Panc1 (cell line): ENCODE data around the gene PTPRO. TPM values are rescaled to one million over a fixed set of nuclear protein-coding genes. Genes with fewer than 3 reads are reported as not detected.

Experiments
- ATAC-seq: fragments of 200-7000 bp; cut with Tn5 transposase; 2 replicates; pipeline ENCODE4 v1.9.1; 2020; ENCODE audit warnings: mild to moderate bottlenecking, moderate library complexity
- BruUV-seq: library from RNA; stranded (reverse); fragments of 400-500 nt; replicated peaks from 2 replicates; lab custom pipeline; 2021; lab: Mats Ljungman, UMichigan
- CTCF ChIA-PET: fragments of 300-600 bp; sonication (Branson Sonifier 250); formaldehyde crosslinking; loops from one replicate; lab custom pipeline; 2022; ENCODE audit warnings: antibody characterized with exemption; lab: Charles Lee
- POLR2A ChIA-PET: fragments of 300-600 bp; sonication (Branson Sonifier 250); formaldehyde crosslinking; loops from one replicate; lab custom pipeline; 2022; ENCODE audit warnings: antibody characterized with exemption; lab: Charles Lee
- DNase-seq: peaks from one replicate; pipeline ENCODE4 v3.0.0-alpha.2; 2010; ENCODE audit warnings: low read depth, low spot score
- H3K27ac ChIP-seq: 2 replicates; pipeline ENCODE4 v1.5.1; 2011; ENCODE audit warnings: mild to moderate bottlenecking, low read length, inconsistent platforms
- H3K27me3 ChIP-seq: fragments of 200-500 bp; sonication (Bioruptor generic); 2 replicates; pipeline ENCODE4 v1.6.0; 2014; ENCODE audit warnings: low read length, inconsistent platforms; ENCODE audit not compliant: control insufficient read depth, insufficient read depth
- H3K36me3 ChIP-seq: fragments of 200-500 bp; sonication (Bioruptor generic); 2 replicates; pipeline ENCODE4 v1.5.1; 2014; ENCODE audit warnings: inconsistent platforms, mild to moderate bottlenecking, low read length, moderate library complexity; ENCODE audit not compliant: control insufficient read depth, insufficient read depth
- H3K4me1 ChIP-seq: 2 replicates; pipeline ENCODE4 v1.5.1; 2011; ENCODE audit warnings: inconsistent platforms, mild to moderate bottlenecking, low read length, moderate library complexity; ENCODE audit not compliant: control insufficient read depth, insufficient read depth
- H3K4me3 ChIP-seq, 2 experiments: 2 replicates each; pipeline ENCODE4 v1.5.1; 2011 to 2012; ENCODE audit warnings: low read depth in 2 of 2, low read length in 2 of 2, mild to moderate bottlenecking in 2 of 2, inconsistent platforms in 1 of 2, moderate library complexity in 1 of 2
- H3K9me3 ChIP-seq: fragments of 200-500 bp; sonication (Bioruptor generic); 2 replicates; pipeline ENCODE4 v1.5.1; 2014; ENCODE audit warnings: low read depth, mild to moderate bottlenecking, inconsistent platforms, low read length, moderate library complexity; ENCODE audit not compliant: control insufficient read depth, insufficient read depth
- CTCF ChIP-seq: fragments of 450-650 bp; IDR thresholded peaks from 2 replicates; pipeline ENCODE4 v1.5.1; 2017; ENCODE audit warnings: mild to moderate bottlenecking
- REST ChIP-seq, 2 experiments: IDR thresholded peaks; 2 replicates each; pipeline ENCODE4 v1.6.1; 2011 to 2012; ENCODE audit warnings: low read depth in 2 of 2, control low read depth in 1 of 2, low read length in 1 of 2, mild to moderate bottlenecking in 1 of 2, moderate library complexity in 1 of 2; ENCODE audit not compliant: insufficient read depth in 1 of 2
- SIN3A ChIP-seq: IDR thresholded peaks from 2 replicates; pipeline ENCODE4 v1.6.1; 2012; ENCODE audit warnings: low read depth, mild to moderate bottlenecking, low read length, moderate library complexity, borderline replicate concordance; ENCODE audit not compliant: insufficient read depth
- TCF7L2 ChIP-seq: IDR thresholded peaks from 2 replicates; pipeline ENCODE4 v1.6.1; 2011; ENCODE audit warnings: mild to moderate bottlenecking, low read depth, low read length, inconsistent platforms
- in situ Hi-C: cut with HindIII; loops from 2 replicates; pipeline ENCODE4 v1.10.0; 2016; ENCODE audit warnings: low sequenced_read_pairs, low pct_unique_long_range_greater_than_20kb
- intact Hi-C: fragments of 100-400 bp; cut with micrococcal nuclease; formaldehyde crosslinking; loops from one replicate; pipeline ENCODE4 v1.10.0; 2022; ENCODE audit not compliant: unreplicated experiment
- total RNA-seq: library from RNA; stranded (reverse); gene quantifications from one replicate; pipeline ENCODE4 v1.2.1, GENCODE V29; 2021; ENCODE audit not compliant: unreplicated experiment

PTPRO gene
- total RNA-seq, 1 experiment from 2014 or later = not detected

GRCh38 chr12:15307079-15307478 lies 15.2 kb upstream of the PTPRO start:
- Histone ChIP-seq H3K27me3 (no peaks in the 10 kb centered on the region), H3K36me3 (no peaks in the 10 kb centered on the region), H3K4me3 (no peak overlapping the region), H3K9me3 (no peaks in the 10 kb centered on the region), H3K4me1 (no peaks in the 10 kb centered on the region), H3K27ac (no peak overlapping the region)
- DNase-seq (no peak), ATAC-seq (no peak)
- CTCF ChIA-PET = no interaction called here
- TF ChIP-seq SIN3A = no peak
- TF ChIP-seq CTCF = no peak
- POLR2A ChIA-PET = no interaction called here
- in situ Hi-C loops (no loop called here), intact Hi-C loops (no loop called here)
- no TSS peak for BruUV-seq

- POLR2A ChIA-PET = no interaction called here
- no peaks in the 10 kb centered on the region for H3K4me1 ChIP-seq
- no peak for TF ChIP-seq REST (IDR thresholded peaks at IDR 0.05; ENCODE audit: insufficient read depth in 1 of 2, low read depth in 2 of 2, low read length in 1 of 2)
- TF ChIP-seq SIN3A = no peak
- CTCF ChIA-PET = no interaction called here
- H3K27me3 ChIP-seq = peaks cover 12% of the 10 kb centered on the region
- DNase-seq (no peak), ATAC-seq (no peak)
- no peak overlapping the region for H3K27ac ChIP-seq
- no TSS peak for BruUV-seq
- in situ Hi-C loops (no loop called here), intact Hi-C loops (no loop called here)
- no peaks in the 10 kb centered on the region for H3K36me3 ChIP-seq
- no peaks in the 10 kb centered on the region for H3K9me3 ChIP-seq
- no peak overlapping the region for H3K4me3 ChIP-seq
Observed at GRCh38 chr12:15318841-15319240, 3.5 kb upstream of the PTPRO start.

GRCh38 chr12:15320881-15321280 lies 1.4 kb upstream of the PTPRO start:
- Histone ChIP-seq H3K27ac (no peak overlapping the region), H3K4me1 (no peaks in the 10 kb centered on the region), H3K9me3 (no peaks in the 10 kb centered on the region), H3K4me3 (no peak overlapping the region), H3K27me3 (peaks cover 15% of the 10 kb centered on the region), H3K36me3 (no peaks in the 10 kb centered on the region)
- POLR2A ChIA-PET = no interaction called here
- DNase-seq = no peak
- in situ Hi-C loops = no loop called here
- ATAC-seq = no peak
- intact Hi-C loops = no loop called here
- CTCF ChIA-PET = no interaction called here
- no TSS peak for BruUV-seq
- TF ChIP-seq TCF7L2 (no peak), REST (IDR thresholded peaks at IDR 0.05; ENCODE audit: insufficient read depth in 1 of 2, low read depth in 2 of 2, low read length in 1 of 2) (no peak)
